Keratinocyte (primary cell): ENCODE measurements around the gene SYMPK.

Experiments used
- EZH2 ChIP-seq: IDR thresholded peaks from one replicate; pipeline ENCODE4 v1.6.1; 2012; ENCODE audit warnings: inconsistent platforms, mild to moderate bottlenecking, low read length, moderate library complexity
- TF ChIP-seq, protein P1 (sequence below), 3 experiments: IDR thresholded peaks in 1 of 3; conservative IDR thresholded peaks in 1 of 3; optimal IDR thresholded peaks in 1 of 3; 2 replicates in 2 of 3; 3 replicates in 1 of 3; pipeline versions ENCODE3 to v1.5.1; 2011; ENCODE audit warnings: low read length in 3 of 3, mild to moderate bottlenecking in 3 of 3, moderate library complexity in 2 of 3, control low read depth in 1 of 3, inconsistent platforms in 1 of 3; ENCODE audit not compliant: insufficient read depth in 2 of 3; ENCODE audit errors: extremely low read depth in 1 of 3

DNA sequence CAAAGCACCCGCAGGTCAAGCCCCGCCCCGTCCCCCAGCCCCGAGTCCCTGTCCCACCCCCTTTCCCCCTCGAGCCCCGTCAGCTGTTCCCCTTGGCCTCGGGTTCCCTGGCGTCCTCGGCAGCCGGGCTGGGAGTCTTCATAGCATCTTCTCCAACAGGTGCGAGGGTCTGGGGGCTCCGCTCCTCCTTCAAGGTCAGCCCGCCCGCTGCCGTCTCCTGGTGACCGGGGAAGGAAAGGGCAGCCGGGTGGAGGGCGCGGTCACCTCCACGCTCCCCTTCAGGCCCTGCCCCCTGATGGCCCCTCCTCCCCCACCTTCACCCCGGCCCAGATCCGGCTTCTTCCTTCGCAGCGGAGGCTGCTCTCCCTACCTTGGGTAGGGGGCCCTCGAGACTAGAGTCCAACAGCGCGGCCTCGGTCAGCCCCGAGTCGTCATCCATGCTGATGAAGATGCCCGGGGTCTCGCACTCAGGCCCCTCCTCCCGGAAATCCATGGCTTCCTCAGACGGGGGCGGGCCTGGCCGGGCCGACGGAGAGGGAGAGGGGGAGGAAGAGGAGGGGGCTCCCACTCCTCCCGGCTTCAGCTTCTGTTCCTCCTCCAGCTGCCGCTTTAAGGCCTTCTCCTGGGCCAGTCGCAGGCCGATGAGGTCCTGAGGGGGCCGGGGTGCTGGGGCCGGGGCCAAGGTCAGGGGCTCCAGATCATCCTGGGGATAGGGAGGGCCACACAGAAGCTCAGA lies 47.3 kb downstream of the SYMPK start:
- TF ChIP-seq, protein P1, sequence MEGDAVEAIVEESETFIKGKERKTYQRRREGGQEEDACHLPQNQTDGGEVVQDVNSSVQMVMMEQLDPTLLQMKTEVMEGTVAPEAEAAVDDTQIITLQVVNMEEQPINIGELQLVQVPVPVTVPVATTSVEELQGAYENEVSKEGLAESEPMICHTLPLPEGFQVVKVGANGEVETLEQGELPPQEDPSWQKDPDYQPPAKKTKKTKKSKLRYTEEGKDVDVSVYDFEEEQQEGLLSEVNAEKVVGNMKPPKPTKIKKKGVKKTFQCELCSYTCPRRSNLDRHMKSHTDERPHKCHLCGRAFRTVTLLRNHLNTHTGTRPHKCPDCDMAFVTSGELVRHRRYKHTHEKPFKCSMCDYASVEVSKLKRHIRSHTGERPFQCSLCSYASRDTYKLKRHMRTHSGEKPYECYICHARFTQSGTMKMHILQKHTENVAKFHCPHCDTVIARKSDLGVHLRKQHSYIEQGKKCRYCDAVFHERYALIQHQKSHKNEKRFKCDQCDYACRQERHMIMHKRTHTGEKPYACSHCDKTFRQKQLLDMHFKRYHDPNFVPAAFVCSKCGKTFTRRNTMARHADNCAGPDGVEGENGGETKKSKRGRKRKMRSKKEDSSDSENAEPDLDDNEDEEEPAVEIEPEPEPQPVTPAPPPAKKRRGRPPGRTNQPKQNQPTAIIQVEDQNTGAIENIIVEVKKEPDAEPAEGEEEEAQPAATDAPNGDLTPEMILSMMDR (optimal IDR thresholded peaks at IDR 0.05 in 1 of 3, IDR thresholded peaks at IDR 0.05 in 1 of 3, conservative IDR thresholded peaks at IDR 0.05 in 1 of 3; ENCODE audit: extremely low read depth in 1 of 3, insufficient read depth in 2 of 3, low read length in 3 of 3): no peak
- no peak for TF ChIP-seq EZH2
